Hepatocyte (in vitro differentiated cells): ENCODE measurements around the gene TFF1.

ENCODE experiments used
- EZH2 ChIP-seq: fragments of 200-600 bp; sonication (generic); IDR thresholded peaks from 2 replicates; pipeline ENCODE4 v1.6.1; 2016; ENCODE audit warnings: antibody characterized with exemption, mild to moderate bottlenecking, borderline replicate concordance
- TF ChIP-seq, protein P1 (sequence below): fragments of 200-600 bp; sonication (generic); IDR thresholded peaks from 2 replicates; pipeline ENCODE4 v1.5.1; 2016; ENCODE audit warnings: antibody characterized with exemption, mild to moderate bottlenecking; ENCODE audit not compliant: poor library complexity

DNA sequence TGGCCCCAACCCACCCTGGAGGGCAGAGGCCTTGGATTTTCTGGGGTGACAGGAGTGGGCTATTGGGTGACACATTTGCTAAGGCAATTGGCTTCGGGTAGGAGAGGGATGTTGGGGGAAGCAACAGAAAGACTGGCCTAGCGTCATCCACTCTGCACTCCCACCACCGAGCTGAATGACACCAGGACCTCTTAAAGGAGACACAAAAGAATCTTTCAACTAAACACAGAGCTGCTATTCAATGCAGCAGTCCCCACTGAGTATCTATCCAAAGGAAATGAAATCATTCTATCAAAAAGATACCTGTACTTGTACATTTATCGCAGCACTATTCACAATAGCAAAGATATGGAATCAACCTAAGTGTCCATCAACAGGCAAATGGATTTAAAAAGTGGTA, 21.7 kb downstream of the TFF1 start:
- TF ChIP-seq, protein P1, sequence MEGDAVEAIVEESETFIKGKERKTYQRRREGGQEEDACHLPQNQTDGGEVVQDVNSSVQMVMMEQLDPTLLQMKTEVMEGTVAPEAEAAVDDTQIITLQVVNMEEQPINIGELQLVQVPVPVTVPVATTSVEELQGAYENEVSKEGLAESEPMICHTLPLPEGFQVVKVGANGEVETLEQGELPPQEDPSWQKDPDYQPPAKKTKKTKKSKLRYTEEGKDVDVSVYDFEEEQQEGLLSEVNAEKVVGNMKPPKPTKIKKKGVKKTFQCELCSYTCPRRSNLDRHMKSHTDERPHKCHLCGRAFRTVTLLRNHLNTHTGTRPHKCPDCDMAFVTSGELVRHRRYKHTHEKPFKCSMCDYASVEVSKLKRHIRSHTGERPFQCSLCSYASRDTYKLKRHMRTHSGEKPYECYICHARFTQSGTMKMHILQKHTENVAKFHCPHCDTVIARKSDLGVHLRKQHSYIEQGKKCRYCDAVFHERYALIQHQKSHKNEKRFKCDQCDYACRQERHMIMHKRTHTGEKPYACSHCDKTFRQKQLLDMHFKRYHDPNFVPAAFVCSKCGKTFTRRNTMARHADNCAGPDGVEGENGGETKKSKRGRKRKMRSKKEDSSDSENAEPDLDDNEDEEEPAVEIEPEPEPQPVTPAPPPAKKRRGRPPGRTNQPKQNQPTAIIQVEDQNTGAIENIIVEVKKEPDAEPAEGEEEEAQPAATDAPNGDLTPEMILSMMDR, result no peak
- no peak for TF ChIP-seq EZH2
